ENCODE measurements around the gene TIMP3.

Gene TIMP3

DNA sequence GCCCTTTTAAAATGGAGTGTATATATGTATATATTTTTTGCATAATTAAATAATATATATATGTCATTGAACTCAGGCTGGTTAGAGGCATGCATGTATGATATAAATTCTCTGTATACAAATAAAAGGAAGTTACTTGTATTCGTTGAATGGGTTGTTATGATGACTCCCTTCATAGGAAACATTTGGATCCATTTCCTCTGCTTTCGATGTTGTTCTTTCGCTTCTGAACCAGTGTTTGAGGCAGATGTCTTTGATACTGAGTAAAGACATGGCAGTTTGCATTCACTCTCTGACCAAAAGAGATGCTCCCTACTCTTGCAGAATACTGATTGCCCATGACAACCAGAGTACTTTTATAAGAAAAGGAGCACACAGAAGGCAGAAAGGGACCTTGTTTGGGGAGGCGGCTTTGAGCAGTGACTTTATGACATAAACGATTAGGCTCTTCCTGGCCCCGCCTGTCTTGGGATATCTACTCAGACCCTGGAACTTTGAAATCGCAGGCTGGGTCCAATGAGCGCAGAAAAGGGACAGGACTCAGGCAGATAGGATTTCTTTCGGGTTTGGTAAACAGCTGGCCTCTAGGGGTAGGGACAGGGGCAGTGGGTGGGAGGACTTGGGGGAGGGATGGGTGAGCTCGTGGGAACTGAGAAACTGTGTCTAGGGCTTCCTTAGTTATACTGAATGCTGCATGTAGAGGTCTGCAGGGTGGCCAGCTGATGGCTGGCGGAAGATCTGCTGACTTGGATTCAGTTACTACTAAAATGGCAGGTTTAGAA lies 23.2 kb downstream of the TIMP3 start:
- in situ Hi-C loops (cut with MboI; ENCODE audit: low sequenced_read_pairs): loop anchor here (25.0 kb wide), 1 partner anchor 287 kb away; no protein-coding TSS in a partner anchor

DNA sequence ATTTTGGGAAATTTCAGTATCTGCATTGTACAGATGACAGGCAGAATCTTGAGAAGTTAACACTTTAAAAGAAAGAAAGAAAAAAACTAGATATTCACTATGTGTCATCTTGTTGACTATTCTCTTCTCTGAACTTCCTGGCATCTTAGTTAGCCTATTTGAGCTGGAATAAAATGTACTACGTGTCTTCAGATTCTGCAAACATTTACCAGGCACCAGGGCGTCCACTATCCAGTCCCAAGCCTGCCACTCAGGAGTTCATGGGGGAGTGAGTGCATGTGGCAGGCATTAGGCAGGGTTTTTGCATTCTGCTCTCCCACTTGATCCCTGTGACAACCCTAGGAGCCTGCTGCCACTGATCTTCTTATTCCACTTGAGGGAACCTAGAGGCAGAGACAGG lies 25.0 kb downstream of the TIMP3 start:
- in situ Hi-C loops (cut with MboI; ENCODE audit: low sequenced_read_pairs): no loop called here

DNA sequence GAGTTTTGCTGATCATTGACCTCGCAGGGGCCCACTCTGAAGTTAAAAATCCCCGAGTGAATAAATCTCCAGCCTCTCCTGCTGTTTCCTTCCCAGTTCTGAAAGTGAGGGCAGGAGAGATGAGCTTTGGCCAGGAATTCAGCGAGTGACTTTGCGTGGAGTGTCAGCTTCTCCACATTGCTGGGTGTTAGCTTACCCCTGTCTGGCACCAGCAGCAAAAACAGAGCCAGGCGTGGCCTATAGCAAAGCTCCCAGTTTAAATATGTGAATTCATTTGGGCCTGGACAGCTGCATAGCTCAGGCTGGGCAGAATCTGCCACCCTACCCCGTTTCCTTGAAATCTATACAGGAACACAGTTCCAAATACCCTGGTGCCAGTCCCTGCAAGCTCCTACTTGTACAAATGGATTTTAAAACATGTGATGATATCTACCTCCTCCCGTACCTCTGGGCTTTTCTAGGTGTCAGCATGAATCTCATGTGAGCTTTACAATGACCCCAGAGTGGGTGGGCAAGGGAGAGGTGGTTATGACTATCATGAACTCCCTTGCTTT lies 25.6 kb downstream of the TIMP3 start:
- in situ Hi-C loops (cut with MboI; ENCODE audit: low sequenced_read_pairs): no loop called here

DNA sequence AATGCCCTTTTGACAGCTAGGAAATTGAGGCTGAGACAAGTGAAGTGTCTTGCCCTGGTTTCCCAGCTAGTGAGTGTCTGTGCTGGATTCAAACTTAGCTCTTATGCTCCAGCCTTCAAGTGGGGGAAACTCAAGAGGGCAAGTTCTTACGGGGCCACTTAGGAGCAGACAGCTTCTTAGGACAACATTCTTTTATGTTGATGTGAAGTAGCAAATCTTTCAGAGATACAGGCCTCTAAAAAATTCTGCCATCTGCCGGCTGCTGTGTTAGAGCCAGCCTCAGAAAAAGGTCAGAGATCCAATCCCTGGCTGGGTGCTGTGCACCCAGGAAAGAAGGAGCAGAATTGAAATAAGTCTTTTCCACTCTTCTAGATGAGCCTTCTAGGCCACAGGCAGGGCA lies 26.6 kb downstream of the TIMP3 start:
- in situ Hi-C loops (cut with MboI; ENCODE audit: low sequenced_read_pairs): no loop called here

DNA sequence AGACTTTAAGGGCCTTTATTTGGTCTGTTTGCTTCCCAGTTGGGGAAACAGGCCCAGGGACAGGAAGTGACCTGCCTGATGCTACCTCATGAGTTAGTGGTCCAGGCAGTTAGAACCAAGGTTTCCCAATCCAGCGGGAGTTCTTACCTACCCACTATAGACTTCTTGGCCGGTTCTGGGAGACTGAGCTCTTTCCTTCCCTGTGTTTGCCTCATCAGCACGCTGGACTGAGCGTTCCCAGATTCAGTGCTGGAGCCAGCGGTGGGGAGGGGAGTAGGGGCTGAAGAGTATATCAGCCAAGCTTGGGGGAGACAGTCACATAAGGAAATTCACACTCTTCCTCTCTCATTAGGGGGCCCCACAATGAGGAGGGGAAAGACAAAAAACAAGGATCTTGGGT lies 27.1 kb downstream of the TIMP3 start:
- in situ Hi-C loops (cut with MboI; ENCODE audit: low sequenced_read_pairs): no loop called here

DNA sequence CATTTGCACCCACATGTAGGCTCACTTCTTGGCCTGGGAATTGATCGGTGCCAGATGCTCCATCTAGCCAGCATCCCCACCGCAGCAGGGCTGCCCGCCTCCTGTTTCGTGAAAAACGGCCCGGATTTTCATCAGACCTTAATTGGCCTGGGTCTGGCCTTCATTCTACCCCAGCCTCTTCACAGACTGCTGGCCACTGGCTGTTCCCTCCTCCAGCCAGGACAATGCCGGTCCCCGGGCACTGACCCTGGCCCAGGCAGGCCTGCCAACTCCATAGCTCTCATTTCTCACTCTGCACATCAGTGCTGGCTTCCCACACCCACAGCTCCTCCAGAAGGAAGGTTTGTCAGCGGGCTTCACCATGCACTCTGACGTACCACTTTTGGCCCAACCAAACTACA lies 27.9 kb downstream of the TIMP3 start:
- in situ Hi-C loops (cut with MboI; ENCODE audit: low sequenced_read_pairs): no loop called here

DNA sequence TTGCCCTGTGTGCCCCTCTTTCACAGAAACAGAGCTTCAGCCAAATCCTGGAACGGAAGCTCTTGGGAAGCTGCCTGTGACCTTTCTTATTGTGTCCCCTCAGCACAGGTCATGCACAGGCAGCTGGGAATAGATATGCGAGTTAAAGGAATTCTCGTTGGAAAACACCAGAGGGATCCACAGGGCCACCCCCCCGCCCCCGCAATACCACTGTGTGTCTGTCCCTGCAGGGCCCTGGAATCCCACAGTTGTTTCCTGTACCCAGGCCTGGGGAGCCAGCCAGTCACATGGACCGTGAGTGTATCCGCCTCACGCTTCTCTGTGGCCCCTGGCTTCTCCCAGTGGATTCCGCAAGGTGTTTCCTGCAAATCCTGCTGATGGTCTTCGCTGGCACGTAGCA lies 29.0 kb downstream of the TIMP3 start:
- in situ Hi-C loops (cut with MboI; ENCODE audit: low sequenced_read_pairs): no loop called here

DNA sequence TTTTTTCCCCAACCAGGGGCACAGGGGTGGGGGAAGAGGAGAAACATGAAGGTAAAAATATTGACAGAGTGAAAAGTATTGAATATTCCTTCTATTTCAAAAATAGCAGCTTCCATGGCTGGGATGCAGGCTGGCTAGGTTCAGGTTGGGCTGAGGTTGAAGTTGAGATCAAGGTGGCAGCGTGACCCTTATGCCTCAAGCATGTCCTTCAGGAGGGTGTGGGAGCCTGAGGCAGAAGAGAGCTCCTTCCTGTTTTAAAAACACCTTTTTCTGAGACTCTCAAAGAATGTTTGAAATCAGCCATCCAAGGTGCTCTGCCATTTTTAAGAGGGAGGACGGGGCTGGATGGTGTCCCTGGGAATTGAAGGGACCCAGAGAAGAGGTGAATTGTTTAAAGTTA lies 29.5 kb downstream of the TIMP3 start:
- in situ Hi-C loops (cut with MboI; ENCODE audit: low sequenced_read_pairs): no loop called here

DNA sequence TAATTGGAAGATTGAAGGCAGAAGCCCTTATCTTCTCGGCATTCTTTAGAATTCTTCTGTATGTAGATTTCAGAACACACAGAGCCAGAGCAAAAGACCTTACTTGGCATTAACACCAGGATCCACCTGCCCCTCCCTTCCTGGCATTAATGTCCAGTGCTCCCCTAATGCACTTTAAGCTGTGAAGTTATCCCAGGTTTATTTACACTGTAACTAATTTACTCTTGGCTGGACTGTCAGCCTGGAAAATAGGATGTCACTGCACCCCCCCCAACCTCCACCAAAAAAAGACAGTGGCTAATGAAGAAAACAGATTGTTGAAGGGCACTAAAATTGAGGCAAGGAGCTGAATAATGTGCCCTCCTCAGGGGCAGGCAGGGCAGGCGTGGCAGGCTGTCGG lies 30.1 kb downstream of the TIMP3 start:
- in situ Hi-C loops (cut with MboI; ENCODE audit: low sequenced_read_pairs): no loop called here

DNA sequence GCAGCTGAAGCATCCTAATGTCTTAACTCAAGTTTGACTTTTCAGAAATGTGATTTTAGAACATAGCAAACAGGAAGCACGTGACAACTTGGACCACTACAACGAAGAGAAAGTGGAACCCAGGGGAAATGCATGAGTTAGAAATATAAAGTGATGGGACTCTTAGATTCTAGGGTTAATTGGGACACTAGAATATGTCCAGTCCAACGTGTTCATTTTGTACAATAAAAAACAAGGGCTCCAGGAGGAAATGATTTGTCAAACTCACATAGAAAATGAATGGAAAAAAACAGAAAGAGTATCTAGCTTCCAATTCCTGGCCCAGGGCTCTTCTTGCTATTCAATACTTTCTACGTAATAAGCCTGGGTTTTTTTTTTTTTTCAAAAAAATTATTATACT lies 30.7 kb downstream of the TIMP3 start:
- in situ Hi-C loops (cut with MboI; ENCODE audit: low sequenced_read_pairs): no loop called here

DNA sequence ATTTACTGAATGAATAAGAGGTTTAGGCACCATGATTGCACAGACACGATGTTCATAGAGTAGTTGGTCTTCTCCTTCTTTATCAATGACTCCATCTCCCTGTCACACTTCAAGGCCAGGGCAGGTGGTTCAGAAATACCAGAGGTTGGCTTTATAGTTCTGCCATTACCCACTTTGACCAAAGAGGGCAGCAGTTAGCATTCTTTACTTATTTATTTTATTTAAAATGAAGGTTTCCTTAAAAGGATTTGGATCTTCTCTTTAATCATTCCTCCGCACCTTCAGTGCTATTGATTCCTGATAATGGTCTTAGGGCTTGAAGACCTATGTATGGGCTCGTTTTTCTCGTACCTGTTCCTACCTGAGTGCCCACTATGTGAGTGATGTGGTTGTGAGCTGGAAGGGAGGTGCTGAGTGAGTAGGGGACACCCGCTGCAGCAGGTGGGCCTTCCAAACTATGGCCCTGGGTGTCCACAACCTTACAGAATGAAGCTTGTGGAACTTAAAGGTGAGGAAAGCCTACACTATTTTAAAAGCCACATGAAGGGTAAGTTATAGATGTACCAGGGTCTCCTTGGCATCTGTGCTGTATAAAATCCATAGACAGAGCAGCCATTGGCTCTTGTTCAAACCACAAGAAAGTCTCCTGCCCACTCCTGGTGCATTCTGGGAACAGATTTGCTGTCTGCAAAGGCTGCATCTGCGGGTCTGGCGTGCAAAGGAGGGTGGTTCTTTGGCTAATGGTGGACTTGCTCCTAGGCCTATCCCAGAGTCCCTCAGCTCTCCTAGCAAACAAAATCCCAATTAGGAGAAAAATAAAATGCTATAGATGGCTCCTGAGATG lies 35.0 kb downstream of the TIMP3 start:
- in situ Hi-C loops (cut with MboI; ENCODE audit: low sequenced_read_pairs): no loop called here

DNA sequence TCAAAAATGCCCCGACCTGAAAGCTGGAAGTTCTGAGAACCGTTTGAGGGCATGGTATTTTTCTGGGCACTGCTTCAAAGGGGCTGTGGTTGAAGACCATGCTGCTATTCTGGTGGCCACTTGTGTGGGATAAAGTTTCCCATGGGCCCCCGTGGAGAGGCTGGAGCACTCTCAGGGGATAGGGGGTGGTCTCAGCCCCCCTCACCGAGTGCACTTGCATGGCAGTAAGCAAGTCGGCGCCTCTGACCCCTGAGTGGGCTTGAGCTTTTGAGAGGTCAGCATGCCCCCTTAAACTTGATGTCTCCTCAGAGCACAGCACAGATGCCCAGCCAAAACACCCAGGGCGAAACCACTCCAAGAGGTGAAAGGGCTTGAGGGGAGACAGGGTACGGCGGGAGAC lies 35.6 kb downstream of the TIMP3 start:
- in situ Hi-C loops (cut with MboI; ENCODE audit: low sequenced_read_pairs): no loop called here

DNA sequence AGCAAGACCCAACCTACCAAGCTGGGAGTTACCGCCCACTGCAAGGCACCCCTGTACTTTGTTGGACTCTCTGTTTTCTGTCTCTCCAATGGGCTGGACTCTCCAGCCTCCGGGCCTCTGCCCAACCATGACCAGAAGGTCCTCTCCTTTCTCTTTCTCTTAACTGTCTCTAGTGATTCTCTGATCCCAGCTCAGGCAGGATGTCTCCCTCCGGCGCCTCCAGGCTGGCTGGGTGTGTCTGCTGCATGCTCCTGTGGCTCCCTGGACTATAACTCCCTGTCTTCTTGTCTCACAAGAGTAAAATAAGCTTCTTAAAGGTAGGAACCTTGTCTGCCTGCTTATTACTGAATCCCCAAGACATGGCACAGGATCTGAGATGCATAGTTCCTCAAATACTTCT lies 36.3 kb downstream of the TIMP3 start:
- in situ Hi-C loops (cut with MboI; ENCODE audit: low sequenced_read_pairs): no loop called here

DNA sequence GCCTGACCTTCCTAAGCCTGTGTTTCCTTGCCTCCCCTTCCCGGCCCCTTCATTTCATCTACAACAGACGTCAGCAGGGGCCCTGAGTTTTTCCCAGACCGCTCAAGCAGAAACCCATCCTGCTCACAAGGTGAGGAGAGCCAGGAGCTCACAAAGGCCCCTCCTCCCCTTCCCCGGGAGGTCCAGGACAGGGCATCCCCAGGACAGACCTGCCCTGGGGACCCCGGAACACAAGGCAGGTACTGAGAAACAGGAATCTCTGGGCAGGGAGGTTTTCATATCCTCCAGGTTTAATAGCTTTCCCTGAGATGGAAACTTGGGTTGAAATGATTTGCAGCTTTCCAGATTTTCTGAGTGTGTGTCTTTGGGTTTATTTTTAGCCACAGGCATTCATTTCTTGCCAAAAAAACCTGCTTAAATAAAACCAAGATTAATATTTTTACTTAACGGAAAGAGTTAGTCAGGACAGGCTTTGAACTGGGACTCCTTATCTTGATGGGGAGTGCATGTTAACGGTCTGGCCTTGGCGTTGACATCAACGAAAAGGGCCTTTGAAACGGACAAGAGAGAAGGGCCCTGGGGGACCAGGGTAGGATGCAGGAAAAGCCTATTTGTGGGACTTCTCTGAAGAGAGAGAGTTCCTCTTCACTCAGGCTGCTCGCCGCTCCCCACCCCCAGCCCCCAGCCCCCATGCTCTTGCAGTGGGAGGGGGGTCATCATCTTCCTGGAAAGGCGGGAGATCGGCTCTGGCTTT lies 38.5 kb downstream of the TIMP3 start:
- in situ Hi-C loops (cut with MboI; ENCODE audit: low sequenced_read_pairs): no loop called here

DNA sequence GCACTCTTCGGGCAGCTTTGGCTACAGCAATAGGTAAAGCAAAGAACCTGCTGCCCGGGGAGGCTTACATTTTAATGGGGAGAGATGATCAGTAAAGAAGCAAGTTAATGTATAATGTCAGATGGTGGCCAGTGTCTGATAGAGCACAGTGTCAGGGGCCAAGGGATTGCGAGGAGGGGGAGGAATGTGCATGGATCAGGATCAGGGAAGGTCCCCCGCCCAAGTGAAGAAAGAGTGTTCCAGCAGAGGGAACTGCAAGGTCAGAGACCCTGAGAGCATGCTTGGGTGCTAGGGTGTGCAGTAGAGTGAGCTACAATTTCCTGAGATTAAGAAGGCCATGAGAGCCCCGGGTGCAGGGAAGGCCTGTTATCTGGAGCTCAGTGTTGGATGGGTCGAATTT lies 39.7 kb downstream of the TIMP3 start:
- in situ Hi-C loops (cut with MboI; ENCODE audit: low sequenced_read_pairs): no loop called here

DNA sequence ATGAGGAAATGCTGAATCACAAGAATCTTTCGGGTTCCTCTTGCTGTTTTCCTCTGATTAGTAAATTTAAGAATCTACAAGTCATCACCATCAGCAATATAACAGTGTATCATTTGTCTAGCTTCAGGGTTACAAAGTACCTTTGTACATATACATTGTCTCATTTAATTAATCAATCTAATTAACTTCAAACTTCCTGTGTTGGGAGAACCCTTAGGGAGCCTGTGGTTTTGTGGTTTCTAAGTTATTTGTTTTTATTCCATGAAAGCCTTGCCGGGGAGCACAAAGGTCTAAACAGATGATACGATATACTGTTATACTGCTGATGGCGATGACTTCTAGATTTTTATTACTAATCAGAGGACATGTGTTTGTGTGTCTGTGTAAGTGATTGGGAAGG lies 41.0 kb downstream of the TIMP3 start:
- in situ Hi-C loops (cut with MboI; ENCODE audit: low sequenced_read_pairs): no loop called here

DNA sequence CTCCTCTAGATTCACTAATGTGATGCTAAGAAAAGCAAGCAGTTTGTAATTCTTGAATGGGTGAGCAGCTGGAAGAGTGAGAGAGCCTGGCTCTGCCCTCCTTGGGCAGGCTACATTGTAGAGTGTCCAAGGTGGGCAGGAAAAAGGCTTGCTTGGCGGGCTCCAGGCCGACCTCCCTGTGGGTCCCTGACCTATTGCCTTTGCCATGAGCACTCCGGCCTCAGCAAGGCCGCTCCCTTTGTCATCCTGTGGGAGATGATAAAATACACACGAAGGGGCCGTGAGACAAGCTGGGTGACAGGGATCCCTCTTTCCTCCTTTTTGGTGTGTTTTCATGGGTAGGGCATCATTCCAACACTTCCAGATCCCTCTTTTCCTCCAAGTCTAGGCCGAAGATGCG lies 41.8 kb downstream of the TIMP3 start:
- in situ Hi-C loops (cut with MboI; ENCODE audit: low sequenced_read_pairs): no loop called here

DNA sequence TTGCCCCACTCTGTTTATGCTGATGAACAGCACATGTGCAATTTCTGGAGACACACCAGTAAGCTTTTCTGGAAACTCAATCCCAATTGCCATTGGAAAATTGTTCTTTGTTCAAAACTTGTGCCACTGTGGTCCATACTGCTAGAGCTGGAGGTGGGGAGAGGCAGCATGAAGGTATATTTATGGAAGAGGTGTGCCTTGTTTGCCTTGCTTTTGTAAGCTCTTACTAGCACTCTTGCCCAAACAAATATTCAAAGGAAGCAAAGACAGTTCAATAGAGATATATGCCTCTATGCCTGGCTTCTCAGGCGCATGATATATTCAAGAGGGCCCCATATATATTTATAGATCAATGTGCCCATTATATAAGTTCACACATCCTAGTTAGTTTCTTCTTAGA lies 42.7 kb downstream of the TIMP3 start:
- in situ Hi-C loops (cut with MboI; ENCODE audit: low sequenced_read_pairs): no loop called here

DNA sequence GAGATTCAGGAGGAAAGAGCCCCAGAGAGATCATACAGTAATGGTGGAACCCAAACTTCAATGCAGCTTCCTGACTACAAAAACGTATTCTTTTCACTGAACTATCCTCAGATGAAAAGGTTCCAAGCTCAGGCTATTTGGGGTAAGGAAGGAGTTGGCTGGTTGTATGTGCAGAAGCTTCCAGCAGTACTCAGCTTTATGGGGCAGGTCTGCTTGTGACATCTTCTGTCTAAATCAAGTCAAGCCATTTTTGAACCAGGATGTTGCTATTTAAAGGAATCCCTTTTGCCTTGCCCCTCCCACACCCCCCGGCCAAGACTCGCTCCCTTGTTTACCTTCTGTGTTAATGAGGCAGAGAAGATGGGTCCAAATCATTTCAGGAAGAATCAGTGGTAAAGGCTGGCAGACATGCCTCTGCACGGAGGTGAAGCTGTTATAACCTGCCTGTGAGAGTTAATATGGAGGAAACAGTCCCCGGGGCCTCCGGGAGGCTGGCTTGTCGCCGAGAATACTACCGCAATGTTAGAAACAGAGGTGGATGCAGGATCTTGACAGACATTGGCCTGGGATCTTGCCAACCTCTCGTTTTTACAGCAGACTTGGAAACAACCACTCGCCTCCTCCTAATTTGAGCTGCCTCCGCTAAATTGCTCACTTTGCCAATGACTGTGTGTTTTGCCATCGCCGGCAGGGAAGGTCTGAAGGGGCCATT lies 45.4 kb downstream of the TIMP3 start:
- in situ Hi-C loops (cut with MboI; ENCODE audit: low sequenced_read_pairs): no loop called here

DNA sequence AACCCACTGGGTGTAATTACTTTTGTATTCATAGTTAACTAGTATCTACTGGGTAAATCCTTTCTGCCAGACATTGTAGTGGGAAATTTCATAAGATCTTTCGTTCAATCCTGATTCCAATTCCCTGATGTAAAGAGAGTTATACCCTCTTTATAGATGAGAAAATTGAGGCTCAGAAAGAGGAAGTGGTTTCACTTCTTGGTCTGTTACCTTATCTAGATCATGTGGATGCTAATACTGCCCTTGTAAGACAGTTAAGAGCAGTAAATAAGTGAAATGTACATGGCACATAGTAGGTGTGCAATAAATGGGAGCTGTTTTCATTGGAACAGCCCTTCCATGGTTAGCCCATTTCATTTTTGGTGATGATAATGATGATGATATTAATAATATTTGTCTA lies 46.7 kb downstream of the TIMP3 start:
- in situ Hi-C loops (cut with MboI; ENCODE audit: low sequenced_read_pairs): no loop called here

DNA sequence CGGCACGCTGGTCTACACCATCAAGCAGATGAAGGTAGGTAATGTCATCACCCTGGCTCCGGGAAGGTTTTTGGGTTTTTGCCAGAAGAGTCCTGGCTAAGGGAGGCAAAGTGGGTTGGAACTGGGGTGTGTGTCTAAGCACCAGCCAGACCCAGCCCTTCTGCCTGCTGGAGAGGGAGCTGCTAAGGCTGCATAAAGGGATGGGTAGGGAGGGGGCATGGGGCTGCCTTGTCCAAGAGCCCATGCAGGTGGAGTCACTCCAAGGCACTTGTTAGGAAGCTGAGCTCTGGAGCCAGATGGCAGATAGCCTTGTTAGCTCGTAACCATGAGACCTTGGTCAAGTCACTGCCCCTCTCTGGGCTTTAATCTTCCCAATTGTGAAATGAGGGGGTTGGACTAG lies 48.0 kb downstream of the TIMP3 start:
- in situ Hi-C loops (cut with MboI; ENCODE audit: low sequenced_read_pairs): no loop called here

Data from HL-60/S4 (cell line).